Gastrocnemius medialis (tissue), 4 donors: ENCODE measurements around the gene ZDHHC14. TPM values are rescaled to one million over a fixed set of nuclear protein-coding genes. Genes with fewer than 3 reads are reported as not detected.
A peak's percentile ranks its signal among the peaks of the same experiment; 100 is the strongest.

Experiments used
- ATAC-seq, 2 donors: fragments of 150-250 bp; one replicate each; pipeline ENCODE4 v1.9.1; 2016
- DNase-seq, 2 donors: peaks; one replicate each; pipeline ENCODE4 v3.0.0-alpha.2; 2019
- H3K27ac ChIP-seq, 4 donors: fragments of 200-600 bp; sonication (generic); 1 replicate in 1 of 4; 2 replicates in 3 of 4; pipeline ENCODE4 v1.5.1; 2016 to 2018; ENCODE audit warnings: mild to moderate bottlenecking in 2 of 4, moderate library complexity in 1 of 4
- H3K27me3 ChIP-seq, 3 donors: fragments of 200-600 bp; sonication (generic) in 2 of 3; 1 replicate in 1 of 3; 2 replicates in 2 of 3; pipeline versions ENCODE4 v1.5.1 to v1.6.0; 2016 to 2019; ENCODE audit warnings: mild to moderate bottlenecking in 1 of 3, moderate library complexity in 1 of 3
- H3K36me3 ChIP-seq, 2 donors: fragments of 200-600 bp; sonication (generic) in 1 of 2; one replicate each; pipeline ENCODE4 v1.5.1; 2017 to 2018
- H3K4me1 ChIP-seq, 2 donors: fragments of 200-600 bp; sonication (generic) in 1 of 2; one replicate each; pipeline ENCODE4 v1.5.1; 2016 to 2017; ENCODE audit warnings: mild to moderate bottlenecking in 2 of 2
- H3K4me3 ChIP-seq, 4 donors: fragments of 200-600 bp; sonication (generic) in 3 of 4; 1 replicate in 1 of 4; 2 replicates in 3 of 4; pipeline ENCODE4 v1.5.1; 2016 to 2019; ENCODE audit warnings: mild to moderate bottlenecking in 2 of 4
- H3K9me3 ChIP-seq, 3 donors: fragments of 200-600 bp; sonication (generic) in 2 of 3; 1 replicate in 1 of 3; 2 replicates in 2 of 3; pipeline ENCODE4 v1.5.1; 2016 to 2019
- CTCF ChIP-seq, 5 experiments: fragments of 450-650 bp in 3 of 5; fragments of 200-600 bp in 2 of 5; sonication (generic) in 2 of 5; IDR thresholded peaks in 4 of 5; conservative IDR thresholded peaks in 1 of 5; 1 replicate in 4 of 5; 2 replicates in 1 of 5; pipeline ENCODE4 v1.5.1; 2016 to 2019; ENCODE audit warnings: antibody characterized with exemption in 5 of 5, mild to moderate bottlenecking in 3 of 5, moderate library complexity in 3 of 5
- POLR2A ChIP-seq, 2 donors: fragments of 450-650 bp; IDR thresholded peaks; one replicate each; pipeline ENCODE4 v1.6.1; 2017; ENCODE audit warnings: antibody characterized with exemption in 2 of 2, mild to moderate bottlenecking in 2 of 2, moderate library complexity in 2 of 2
- in situ Hi-C, 4 donors: fragments of 200-750 bp; cut with MboI; loops; one replicate each; pipeline versions ENCODE4 v1.15.0 to v1.8.0; 2017; ENCODE audit warnings: low sequenced_read_pairs in 4 of 4
- intact Hi-C: fragments of 100-400 bp; cut with DNase I; formaldehyde crosslinking; loops from one replicate; pipeline ENCODE4 v1.15.1; 2023; ENCODE audit warnings: low total_unique reads
- total RNA-seq, 4 donors: library from RNA; depleted of rRNA; stranded (reverse); fragments of >200 nt; gene quantifications; one replicate each; pipeline versions ENCODE4 v1.1.0 to v1.2.3, GENCODE V29; 2016

The ZDHHC14 gene
- total RNA-seq, 4 donors from 2014 or later, result 3.7 to 7.7 (median 5.9) TPM

GRCh38 chr6:157631412-157631811 is 250.4 kb downstream of the ZDHHC14 start:
- DNase-seq (no peak), ATAC-seq (peak in 1 of 2 donors; percentile 63)
- Histone ChIP-seq H3K4me3 (no peak overlapping the region), H3K36me3 (no peaks in the 10 kb centered on the region), H3K4me1 (peaks cover 0 to 18% of the 10 kb centered on the region in 2 donors), H3K27me3 (no peaks in the 10 kb centered on the region), H3K9me3 (no peaks in the 10 kb centered on the region), H3K27ac (no peak overlapping the region)
- TF ChIP-seq POLR2A (IDR thresholded peaks at IDR 0.05), result no peak
- in situ Hi-C loops (no loop called here), intact Hi-C loops (no loop called here)

- Histone ChIP-seq H3K27me3 (no peaks in the 10 kb centered on the region), H3K36me3 (no peaks in the 10 kb centered on the region), H3K4me3 (no peak overlapping the region), H3K4me1 (peaks cover 0 to 18% of the 10 kb centered on the region in 2 donors), H3K27ac (no peak overlapping the region), H3K9me3 (no peaks in the 10 kb centered on the region)
- in situ Hi-C loops, result no loop called here
- intact Hi-C loops, result no loop called here
- no peak for TF ChIP-seq POLR2A (IDR thresholded peaks at IDR 0.05)
- TF ChIP-seq CTCF (IDR thresholded peaks at IDR 0.05 in 4 of 5, conservative IDR thresholded peaks at IDR 0.05 in 1 of 5), result no peak
- no peak for DNase-seq
- ATAC-seq, result no peak
These were observed 251.0 kb downstream of the ZDHHC14 start for GRCh38 chr6:157631838-157632614.

- intact Hi-C loops (no loop called here), in situ Hi-C loops (no loop called here)
- TF ChIP-seq CTCF (IDR thresholded peaks at IDR 0.05 in 4 of 5, conservative IDR thresholded peaks at IDR 0.05 in 1 of 5), result no peak
- TF ChIP-seq POLR2A (IDR thresholded peaks at IDR 0.05), result no peak
- DNase-seq, result no peak
- ATAC-seq, result no peak
- peaks cover 0 to 18% of the 10 kb centered on the region in 2 donors for H3K4me1 ChIP-seq
- no peak overlapping the region for H3K4me3 ChIP-seq
- H3K27ac ChIP-seq, result no peak overlapping the region
- H3K36me3 ChIP-seq, result no peaks in the 10 kb centered on the region
- H3K27me3 ChIP-seq, result no peaks in the 10 kb centered on the region
- H3K9me3 ChIP-seq, result no peaks in the 10 kb centered on the region
These were observed 251.8 kb downstream of the ZDHHC14 start for GRCh38 chr6:157632821-157633220.

- Histone ChIP-seq H3K4me1 (peaks cover 0 to 18% of the 10 kb centered on the region in 2 donors), H3K36me3 (no peaks in the 10 kb centered on the region), H3K4me3 (no peak overlapping the region), H3K27ac (no peak overlapping the region), H3K27me3 (no peaks in the 10 kb centered on the region), H3K9me3 (no peaks in the 10 kb centered on the region)
- TF ChIP-seq CTCF (IDR thresholded peaks at IDR 0.05 in 4 of 5, conservative IDR thresholded peaks at IDR 0.05 in 1 of 5) (no peak), POLR2A (IDR thresholded peaks at IDR 0.05) (no peak)
- DNase-seq, result no peak
- intact Hi-C loops, result no loop called here
- in situ Hi-C loops, result no loop called here
- ATAC-seq, result no peak
These were observed 253.6 kb downstream of the ZDHHC14 start for GRCh38 chr6:157634546-157634945.

GRCh38 chr6:157635388-157636244 is 254.6 kb downstream of the ZDHHC14 start:
- intact Hi-C loops (no loop called here), in situ Hi-C loops (no loop called here)
- no peak for TF ChIP-seq POLR2A (IDR thresholded peaks at IDR 0.05)
- TF ChIP-seq CTCF (IDR thresholded peaks at IDR 0.05 in 4 of 5, conservative IDR thresholded peaks at IDR 0.05 in 1 of 5), result no peak
- no peak for DNase-seq
- no peaks in the 10 kb centered on the region for H3K27me3 ChIP-seq
- no peak overlapping the region for H3K4me3 ChIP-seq
- peaks cover 0 to 18% of the 10 kb centered on the region in 2 donors for H3K4me1 ChIP-seq
- H3K9me3 ChIP-seq, result no peaks in the 10 kb centered on the region
- no peak for ATAC-seq
- no peaks in the 10 kb centered on the region for H3K36me3 ChIP-seq
- H3K27ac ChIP-seq, result no peak overlapping the region
